ENCODE measurements around the gene PLEKHF1. TPM values are rescaled to one million over a fixed set of nuclear protein-coding genes. Genes with fewer than 3 reads are reported as not detected.

Gene PLEKHF1
- total and polyA plus RNA-seq, 2 experiments from 2014 or later, result 10.1 to 25.1 TPM

GRCh38 chr19:29687897-29688728 is 22.9 kb downstream of the PLEKHF1 start:
- TF ChIP-seq POLR2AphosphoS5 (IDR thresholded peaks at IDR 0.05; ENCODE audit: low read depth) (no peak), ZNF331 (CRISPR knock-in tag; IDR thresholded peaks at IDR 0.05; ENCODE audit: low read depth) (no peak), EZH2 (IDR thresholded peaks at IDR 0.05; ENCODE audit: low read depth, unreplicated experiment) (no peak), ZNF114 (CRISPR knock-in tag; IDR thresholded peaks at IDR 0.05) (no peak), EZH2phosphoT487 (IDR thresholded peaks at IDR 0.05; ENCODE audit: unreplicated experiment) (no peak), ZNF462 (CRISPR knock-in tag; IDR thresholded peaks at IDR 0.05) (no peak), NANOG (IDR thresholded peaks at IDR 0.05; ENCODE audit: borderline replicate concordance) (no peak), REST (IDR thresholded peaks at IDR 0.05; ENCODE audit: unreplicated experiment) (no peak), CREB1 (CRISPR knock-in tag; IDR thresholded peaks at IDR 0.05; ENCODE audit: low read depth) (no peak), ETS1 (IDR thresholded peaks at IDR 0.05) (no peak), JUNB (IDR thresholded peaks at IDR 0.05; ENCODE audit: unreplicated experiment) (no peak), STAT1 (IDR thresholded peaks at IDR 0.05; ENCODE audit: unreplicated experiment) (no peak)
- TF ChIP-seq, protein P1, sequence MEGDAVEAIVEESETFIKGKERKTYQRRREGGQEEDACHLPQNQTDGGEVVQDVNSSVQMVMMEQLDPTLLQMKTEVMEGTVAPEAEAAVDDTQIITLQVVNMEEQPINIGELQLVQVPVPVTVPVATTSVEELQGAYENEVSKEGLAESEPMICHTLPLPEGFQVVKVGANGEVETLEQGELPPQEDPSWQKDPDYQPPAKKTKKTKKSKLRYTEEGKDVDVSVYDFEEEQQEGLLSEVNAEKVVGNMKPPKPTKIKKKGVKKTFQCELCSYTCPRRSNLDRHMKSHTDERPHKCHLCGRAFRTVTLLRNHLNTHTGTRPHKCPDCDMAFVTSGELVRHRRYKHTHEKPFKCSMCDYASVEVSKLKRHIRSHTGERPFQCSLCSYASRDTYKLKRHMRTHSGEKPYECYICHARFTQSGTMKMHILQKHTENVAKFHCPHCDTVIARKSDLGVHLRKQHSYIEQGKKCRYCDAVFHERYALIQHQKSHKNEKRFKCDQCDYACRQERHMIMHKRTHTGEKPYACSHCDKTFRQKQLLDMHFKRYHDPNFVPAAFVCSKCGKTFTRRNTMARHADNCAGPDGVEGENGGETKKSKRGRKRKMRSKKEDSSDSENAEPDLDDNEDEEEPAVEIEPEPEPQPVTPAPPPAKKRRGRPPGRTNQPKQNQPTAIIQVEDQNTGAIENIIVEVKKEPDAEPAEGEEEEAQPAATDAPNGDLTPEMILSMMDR (conservative IDR thresholded peaks at IDR 0.05; ENCODE audit: low read depth in 2 of 2), result no peak
- H3K9me3 Mint-ChIP-seq, result peaks cover 29% of the 10 kb centered on the region

More at GRCh38 chr19:29687897-29688728, 22.9 kb downstream of the PLEKHF1 start:
- Histone ChIP-seq H3F3A (replicated peaks; ENCODE audit: low read depth) (no peaks in the 10 kb centered on the region), H3K79me2 (replicated peaks; ENCODE audit: insufficient read depth) (no peaks in the 10 kb centered on the region), H2AFZ (no peak overlapping the region), H3K9me2 (ENCODE audit: insufficient read depth) (peaks cover 5% of the 10 kb centered on the region; the same call in 1 of the 2 replicates), H4K20me1 (replicated peaks; ENCODE audit: insufficient read depth) (no peaks in the 10 kb centered on the region), H3K4me1 (ENCODE audit: insufficient read depth) (no peaks in the 10 kb centered on the region), H3K27me3 (ENCODE audit: insufficient read depth) (no peaks in the 10 kb centered on the region), H3K4me2 (no peak overlapping the region), H3K36me3 (ENCODE audit: insufficient read depth) (no peaks in the 10 kb centered on the region; the same call in 1 of the 2 replicates), H3K4me3 (no peak overlapping the region), H3K27ac (ENCODE audit: low read depth) (no peak overlapping the region)
- DNase-seq (ENCODE audit: low spot score) (no peak), ATAC-seq (no peak)
- Mint-ChIP-seq H3K4me1 (peaks cover 3% of the 10 kb centered on the region), H3K36me3 (ENCODE audit: low read depth) (peaks cover 8% of the 10 kb centered on the region), H3K27ac (no peak overlapping the region), H3K4me3 (no peak overlapping the region), H3K27me3 (ENCODE audit: insufficient read depth, low read depth, poor library complexity) (peaks cover 6% of the 10 kb centered on the region)

Data from GM23338 (cell line).